ENCODE results near the gene KMO.
A peak's percentile ranks its signal among the peaks of the same experiment; 100 is the strongest.

KMO gene

GRCh38 chr1:241532162-241532531 lies at the start of gene KMO:
Gene KMO (plus strand): TSS chr1:241532378. CDS start chr1:241532445, 67 bp downstream.
- peak; percentile 11 for DNase-seq

GRCh38 chr1:241482761-241483250 lies 49.4 kb upstream of the KMO start:
- no peak for DNase-seq

GRCh38 chr1:241485145-241485544 lies 47.0 kb upstream of the KMO start:
- peak; percentile 27 for DNase-seq

GRCh38 chr1:241485554-241485992 lies 46.6 kb upstream of the KMO start:
- peak; percentile 18 for DNase-seq

GRCh38 chr1:241488739-241489138 lies 43.4 kb upstream of the KMO start:
- no peak for DNase-seq

- no peak for DNase-seq
Measured at GRCh38 chr1:241495741-241496140, 36.4 kb upstream of the KMO start.

- peak; percentile 11 for DNase-seq
Measured at GRCh38 chr1:241499910-241500309, 32.3 kb upstream of the KMO start.

GRCh38 chr1:241503444-241503843 lies 28.7 kb upstream of the KMO start:
- no peak for DNase-seq

- DNase-seq = no peak
Measured at GRCh38 chr1:241507189-241507863, 24.9 kb upstream of the KMO start.

GRCh38 chr1:241513378-241513777 lies 18.8 kb upstream of the KMO start:
- no peak for DNase-seq

GRCh38 chr1:241518476-241519307 lies 13.5 kb upstream of the KMO start:
- peak; percentile 17 for DNase-seq

GRCh38 chr1:241519308-241520079 lies 12.7 kb upstream of the KMO start, which contains the start of gene FH:
Gene FH (minus strand): TSS chr1:241519755. CDS start chr1:241519722, 33 bp downstream.
- peak; percentile 98 for DNase-seq

- DNase-seq = no peak
Measured at GRCh38 chr1:241520080-241520465, 12.1 kb upstream of the KMO start.

GRCh38 chr1:241521718-241522117 lies 10.5 kb upstream of the KMO start:
- no peak for DNase-seq

GRCh38 chr1:241525026-241525425 lies 7.2 kb upstream of the KMO start:
- no peak for DNase-seq

GRCh38 chr1:241527146-241527545 lies 5.0 kb upstream of the KMO start:
- no peak for DNase-seq

- DNase-seq = peak; percentile 74
Measured at GRCh38 chr1:241531195-241532161, 700 bp upstream of the KMO start.

- peak; percentile 36 for DNase-seq
Measured at GRCh38 chr1:241532864-241533263, 686 bp downstream of the KMO start.

- no peak for DNase-seq
Measured at GRCh38 chr1:241533326-241534115, 1.3 kb downstream of the KMO start.

GRCh38 chr1:241536304-241536703 lies 4.1 kb downstream of the KMO start:
- DNase-seq = no peak

GRCh38 chr1:241536969-241537368 lies 4.8 kb downstream of the KMO start:
- no peak for DNase-seq
